NCI-H2196 (cell line): ENCODE data around the gene MAN1B1.

ENCODE experiments used
- DNase-seq: peaks from one replicate; lab custom pipeline; 2025; ENCODE audit not compliant: unreplicated experiment; lab: John Stamatoyannopoulos, UW

The MAN1B1 gene

GRCh38 chr9:137068539-137069507, 18.0 kb upstream of the MAN1B1 start:
- DNase-seq: no peak

GRCh38 chr9:137069508-137070091, 17.2 kb upstream of the MAN1B1 start:
- no peak for DNase-seq

GRCh38 chr9:137070201-137070905, 16.4 kb upstream of the MAN1B1 start, which contains the start of gene SAPCD2:
Gene SAPCD2 (minus strand): TSS chr9:137070557. CDS start chr9:137070460, 97 bp downstream.
- DNase-seq: peak; percentile 91

GRCh38 chr9:137070906-137071275, 15.9 kb upstream of the MAN1B1 start:
- no peak for DNase-seq

- DNase-seq: no peak
Measured at GRCh38 chr9:137071282-137071681, 15.5 kb upstream of the MAN1B1 start.

- no peak for DNase-seq
Measured at GRCh38 chr9:137073992-137074399, 12.8 kb upstream of the MAN1B1 start.

GRCh38 chr9:137074657-137075274, 12.0 kb upstream of the MAN1B1 start:
- DNase-seq: no peak

GRCh38 chr9:137075275-137075775, 11.5 kb upstream of the MAN1B1 start:
- no peak for DNase-seq

- no peak for DNase-seq
Measured at GRCh38 chr9:137076636-137077009, 10.2 kb upstream of the MAN1B1 start.

- DNase-seq: peak; percentile 45
Measured at GRCh38 chr9:137077010-137077747, 9.6 kb upstream of the MAN1B1 start, which contains the start of gene UAP1L1. Gene UAP1L1 (plus strand): TSS chr9:137077517. CDS start chr9:137077533, 16 bp downstream.

- DNase-seq: no peak
Measured at GRCh38 chr9:137077758-137078693, 8.8 kb upstream of the MAN1B1 start.

GRCh38 chr9:137078701-137079400, 7.9 kb upstream of the MAN1B1 start:
- no peak for DNase-seq

- DNase-seq: no peak
Measured at GRCh38 chr9:137079401-137079787, 7.4 kb upstream of the MAN1B1 start.

- DNase-seq: no peak
Measured at GRCh38 chr9:137080260-137081122, 6.3 kb upstream of the MAN1B1 start.

GRCh38 chr9:137082222-137082924, 4.4 kb upstream of the MAN1B1 start:
- no peak for DNase-seq

- no peak for DNase-seq
Measured at GRCh38 chr9:137082925-137083290, 3.9 kb upstream of the MAN1B1 start.

GRCh38 chr9:137083394-137084004, 3.3 kb upstream of the MAN1B1 start:
- no peak for DNase-seq
